Smooth muscle cell of the brain vasculature (primary cell): Measurements from ENCODE around the gene TMPRSS15.

Source experiments
- DNase-seq: peaks from one replicate; pipeline ENCODE4 v3.0.0-alpha.2; 2012; ENCODE audit warnings: low read depth, low spot score

The TMPRSS15 gene

DNA sequence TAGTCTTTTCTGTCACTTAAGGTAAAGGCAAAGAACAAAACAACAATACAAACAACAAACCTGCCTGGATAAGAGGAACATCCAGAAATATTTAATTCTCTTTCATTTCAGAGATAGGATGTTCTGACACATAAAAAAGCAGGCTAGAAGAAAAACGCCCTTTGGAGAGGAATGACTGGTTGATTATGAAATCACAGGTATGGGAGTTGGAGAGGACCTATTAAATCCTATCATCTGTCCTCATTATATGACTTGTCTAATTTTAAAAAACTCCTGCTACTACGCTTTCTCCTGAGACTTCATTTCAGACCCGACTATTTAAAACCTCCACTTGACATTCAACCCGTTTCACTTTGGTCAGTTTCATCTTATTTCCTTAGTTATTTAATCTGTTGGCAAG lies 54.1 kb downstream of the TMPRSS15 start:
- no peak for DNase-seq

DNA sequence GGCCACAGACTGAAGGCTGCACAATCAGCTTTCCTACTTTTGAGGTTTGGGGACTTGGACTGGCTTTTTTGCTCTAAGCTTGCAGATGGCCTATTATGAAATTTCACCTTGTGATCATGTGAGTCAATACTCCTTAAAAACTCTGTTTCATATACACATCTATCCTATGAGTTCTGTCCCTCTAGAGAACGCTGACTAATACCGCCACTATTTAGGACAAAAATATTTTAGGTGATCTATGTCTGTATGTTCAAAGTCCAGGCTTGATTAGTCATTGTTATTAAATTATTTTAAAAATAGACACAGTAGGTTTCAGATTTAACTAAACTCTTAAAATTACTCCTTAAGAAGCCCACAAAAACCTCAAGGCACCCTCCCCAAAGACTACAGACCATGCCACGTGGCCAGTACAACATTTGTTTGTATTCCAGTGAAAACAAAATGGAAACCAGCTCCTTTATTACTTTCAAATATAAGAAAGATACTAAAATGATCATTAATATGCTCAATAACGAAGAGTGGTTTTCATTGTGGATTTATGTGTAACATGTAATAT lies 63.1 kb downstream of the TMPRSS15 start:
- DNase-seq: no peak

DNA sequence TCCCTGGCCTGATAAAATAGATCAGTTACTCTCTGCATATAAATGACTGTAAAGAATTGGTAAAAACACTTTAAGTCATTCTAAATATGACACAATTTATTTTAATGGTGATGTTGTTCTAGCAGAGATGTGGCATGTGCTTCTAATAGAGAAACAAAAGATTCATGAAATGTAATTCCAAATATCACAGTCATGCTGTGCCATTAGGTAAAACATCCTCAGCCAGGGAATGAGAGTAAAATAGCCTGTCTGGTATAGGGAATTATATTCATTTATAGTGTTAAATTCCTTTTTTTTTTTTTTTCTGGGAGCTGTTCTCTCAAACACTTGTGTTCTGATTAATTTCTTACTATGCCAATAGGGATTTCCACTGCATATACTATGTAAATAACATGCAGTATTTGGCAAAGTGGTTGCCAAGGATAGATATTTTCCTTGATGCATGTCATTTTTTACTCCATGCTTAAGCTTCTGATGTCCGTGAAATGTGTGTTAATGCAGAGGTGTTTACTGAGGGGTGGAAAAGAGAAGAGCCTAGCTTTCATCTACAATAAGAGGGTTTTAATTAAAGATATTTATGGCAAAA lies 67.8 kb downstream of the TMPRSS15 start:
- no peak for DNase-seq

DNA sequence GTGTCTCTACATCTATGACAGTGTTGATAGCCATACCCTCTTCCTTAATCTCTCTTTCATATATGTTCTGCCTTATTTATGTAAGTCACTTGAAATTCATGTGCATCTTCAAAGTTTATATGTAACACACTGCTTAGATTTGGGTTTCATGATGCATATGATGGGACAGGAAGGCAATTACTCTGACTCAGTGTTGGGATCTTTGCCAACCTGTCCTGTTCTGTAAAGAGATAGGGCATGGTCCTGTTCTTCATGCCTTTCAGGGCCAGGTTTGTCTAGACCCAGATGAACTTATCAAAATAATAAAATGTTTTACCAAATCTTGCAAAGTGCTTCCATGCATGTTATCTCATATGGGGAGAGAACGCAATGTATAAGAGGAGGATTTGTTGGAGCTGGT lies 69.5 kb downstream of the TMPRSS15 start:
- DNase-seq: no peak

DNA sequence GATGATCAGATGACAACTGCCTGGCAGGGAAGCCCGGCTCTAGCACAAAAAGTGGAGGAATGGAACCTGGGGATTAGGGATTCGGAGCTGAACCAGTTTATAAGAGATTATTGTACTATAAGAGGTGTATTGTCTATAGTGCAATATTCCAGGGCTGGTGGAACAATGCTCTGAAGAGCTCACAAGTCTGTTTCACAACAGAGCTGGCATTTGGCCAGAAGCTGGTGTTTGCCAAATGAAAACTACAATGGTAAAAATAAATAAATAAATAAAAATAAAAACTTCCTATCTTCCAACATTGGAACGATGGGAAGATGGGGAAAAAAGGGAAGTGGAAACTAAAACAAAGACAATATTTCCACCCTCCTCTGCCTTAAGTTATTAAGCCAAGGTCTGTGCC lies 85.4 kb downstream of the TMPRSS15 start:
- DNase-seq: no peak

DNA sequence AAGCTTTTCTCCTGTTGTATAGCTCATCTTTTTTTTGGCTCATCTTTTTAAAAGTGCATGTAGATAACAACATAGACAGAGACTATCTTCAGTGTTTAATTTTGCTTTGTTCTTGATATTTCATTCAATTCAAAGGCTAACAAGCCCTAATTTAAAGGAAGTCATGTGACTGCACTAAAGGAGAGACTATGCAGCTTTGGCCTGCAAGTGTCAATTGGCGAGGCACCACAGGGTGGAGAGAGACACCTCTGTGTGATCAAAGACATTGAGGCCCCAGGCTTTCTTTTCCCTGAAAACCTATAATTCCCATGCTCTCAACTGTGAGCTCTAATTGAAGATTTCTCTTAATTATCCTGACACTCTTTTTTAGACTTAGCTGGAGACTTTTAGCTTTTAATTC lies 105.4 kb downstream of the TMPRSS15 start:
- DNase-seq: no peak

DNA sequence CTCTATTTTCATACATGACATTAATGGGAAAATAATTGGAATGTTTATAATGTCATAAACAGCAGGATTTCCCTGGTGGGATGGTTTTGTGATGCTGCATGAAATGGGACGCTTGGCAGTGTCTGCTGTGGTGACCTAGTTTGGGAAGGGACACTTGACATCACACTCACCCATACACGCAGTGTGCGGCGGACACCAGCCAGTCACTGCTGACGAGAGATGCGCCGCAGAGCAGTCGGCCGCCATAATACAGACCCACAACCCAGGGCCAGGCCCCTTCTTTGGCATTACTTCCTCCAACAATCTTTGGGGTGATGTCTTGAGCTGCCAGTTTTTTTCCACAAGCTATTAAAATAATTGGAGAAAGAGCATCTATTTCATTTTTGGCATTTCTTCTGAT lies 109.5 kb downstream of the TMPRSS15 start:
- no peak for DNase-seq

DNA sequence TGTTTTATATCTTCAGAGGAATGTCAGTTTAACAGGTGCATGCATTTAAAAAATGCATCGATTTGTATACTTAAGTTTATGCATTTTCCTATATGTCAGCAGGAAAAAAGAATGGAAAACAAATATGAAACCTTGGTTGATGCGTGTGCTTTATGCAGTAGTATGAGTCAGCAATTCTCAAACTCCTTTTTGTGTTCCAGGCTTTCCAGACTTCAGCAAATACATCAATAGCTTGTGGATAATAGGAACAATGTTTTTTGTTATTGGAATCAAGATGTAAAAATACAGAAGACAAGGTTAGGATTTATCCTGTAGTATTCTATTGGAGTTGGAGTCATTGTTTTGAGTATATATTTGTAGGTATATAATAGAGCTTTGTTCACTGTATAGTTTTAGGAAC lies 113.7 kb downstream of the TMPRSS15 start:
- DNase-seq: no peak

DNA sequence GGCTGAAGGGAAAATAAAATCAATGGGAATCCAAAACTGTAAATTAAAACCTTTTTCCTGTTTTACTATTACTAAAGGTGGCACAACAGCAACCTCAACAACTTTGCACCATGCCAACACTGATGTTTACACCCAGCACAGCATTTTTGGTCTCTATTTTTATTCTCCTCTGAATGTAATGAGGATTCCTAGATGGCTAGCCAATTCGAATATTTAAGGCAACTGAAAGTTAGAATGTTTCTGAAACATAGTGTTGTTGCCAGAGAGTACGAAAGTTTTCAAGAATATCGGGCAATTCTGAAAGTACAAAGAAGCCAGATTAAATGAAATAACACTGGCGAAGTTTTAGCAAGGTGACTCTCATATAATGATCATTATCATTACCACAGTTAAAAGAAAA lies 118.2 kb downstream of the TMPRSS15 start:
- DNase-seq: no peak

DNA sequence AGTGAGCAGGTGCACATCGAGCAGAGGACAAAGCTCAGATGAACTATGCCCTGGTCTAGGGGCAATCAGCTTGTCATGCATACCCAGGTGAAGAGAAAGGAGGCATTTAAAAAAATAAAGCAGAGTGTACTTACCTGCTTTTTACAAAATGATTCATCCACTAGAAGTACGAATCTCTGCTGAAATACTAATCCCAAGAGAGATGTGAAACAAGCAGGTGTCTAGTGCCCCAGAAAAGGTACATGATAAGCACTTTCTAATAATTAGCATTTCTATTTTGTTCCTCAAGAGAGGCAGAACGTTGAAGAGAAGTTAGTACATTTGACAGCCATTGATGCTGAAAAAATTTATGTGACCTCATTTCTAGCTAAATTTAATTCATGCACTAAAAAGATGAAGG lies 127.8 kb downstream of the TMPRSS15 start:
- no peak for DNase-seq

DNA sequence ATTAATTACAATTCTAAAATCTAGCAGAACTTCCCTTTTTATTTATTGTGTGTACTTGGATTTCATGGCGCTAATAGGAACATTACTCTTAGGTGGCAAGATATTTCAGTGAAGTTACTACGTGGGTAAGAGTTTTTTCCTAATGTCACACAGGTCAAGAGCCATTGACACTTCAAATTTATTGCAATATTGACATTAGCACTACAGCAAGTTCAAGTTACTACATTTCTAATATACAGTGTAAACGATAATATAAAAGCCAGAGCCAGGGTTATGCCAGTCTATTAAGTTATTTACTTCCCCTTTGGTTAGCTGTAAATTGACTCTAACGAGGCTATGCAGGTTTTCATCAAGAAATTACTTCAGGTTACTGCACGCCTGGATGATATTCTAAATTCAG lies 129.2 kb downstream of the TMPRSS15 start:
- no peak for DNase-seq

DNA sequence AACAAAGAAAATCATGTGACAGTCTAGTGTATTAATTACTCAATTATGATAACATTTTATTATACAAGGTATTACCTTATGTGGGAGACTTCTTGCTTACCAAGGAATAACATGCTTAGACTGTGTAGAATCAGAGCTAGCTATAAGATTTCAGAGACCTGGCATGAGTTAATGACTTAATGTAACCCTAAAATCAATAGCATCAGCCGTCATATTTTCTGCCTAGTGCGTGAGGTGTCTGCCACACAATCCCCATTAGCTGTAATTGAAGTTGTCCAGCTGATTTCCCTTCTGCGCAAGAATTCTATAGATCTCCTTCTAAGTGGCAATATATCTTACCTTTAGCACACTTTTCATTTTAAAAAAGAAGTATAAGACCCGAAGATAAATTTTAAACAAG lies 130.2 kb downstream of the TMPRSS15 start:
- no peak for DNase-seq

DNA sequence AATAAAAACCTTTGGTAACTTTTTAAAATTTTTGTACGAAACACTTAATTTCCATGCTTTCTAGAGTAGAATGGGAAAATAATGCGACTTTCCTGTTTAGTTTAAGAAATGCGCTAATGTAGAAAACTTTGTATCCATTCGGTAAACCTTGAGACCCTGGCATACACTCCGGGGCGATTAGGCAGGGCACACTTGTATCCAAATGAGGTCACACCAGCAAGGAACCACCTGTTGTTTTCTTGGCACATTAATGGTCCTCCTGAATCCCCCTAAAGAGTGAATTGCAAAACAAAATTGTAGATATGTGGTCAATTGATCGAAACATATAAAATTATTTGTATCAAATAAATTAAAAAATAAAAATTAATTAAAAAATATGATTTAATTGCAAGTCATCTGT lies 133.7 kb downstream of the TMPRSS15 start:
- DNase-seq: no peak

DNA sequence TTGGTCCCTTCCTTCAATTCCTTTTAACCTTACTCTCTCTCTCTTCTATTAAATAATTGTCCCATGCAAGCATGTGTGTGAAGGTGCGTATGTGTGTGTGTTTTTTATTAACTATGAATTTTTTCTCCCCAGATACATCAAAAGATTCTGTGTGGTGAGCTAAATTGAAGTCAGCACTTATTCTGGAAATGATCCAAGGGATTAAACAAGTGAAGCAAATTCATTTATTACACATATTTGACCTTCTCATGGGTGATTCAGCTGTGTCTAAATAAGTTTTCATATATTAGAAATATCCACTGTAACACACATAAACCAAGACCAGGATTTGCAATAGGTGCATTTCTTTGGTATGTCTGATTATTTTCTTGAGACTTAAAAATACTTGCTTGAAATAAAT lies 134.7 kb downstream of the TMPRSS15 start:
- no peak for DNase-seq

DNA sequence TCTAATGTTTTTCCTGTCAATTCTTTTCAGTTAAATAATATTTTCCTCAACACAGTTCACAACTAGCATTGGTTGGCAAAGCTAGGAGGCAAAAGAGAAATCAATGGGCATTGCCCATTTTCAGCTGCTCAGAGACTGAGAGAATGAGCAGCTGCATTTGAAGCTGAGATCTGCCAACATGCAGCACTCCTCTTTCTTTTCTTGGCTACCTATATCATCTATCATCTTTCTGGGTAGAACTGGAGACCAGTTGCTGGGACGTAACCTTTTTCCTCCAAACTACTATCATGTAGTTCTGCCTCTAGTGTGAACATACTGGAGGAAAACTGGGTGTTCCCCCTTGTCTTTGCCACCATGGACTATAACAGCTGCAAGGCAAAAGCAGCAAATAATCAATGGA lies 136.1 kb downstream of the TMPRSS15 start:
- no peak for DNase-seq

DNA sequence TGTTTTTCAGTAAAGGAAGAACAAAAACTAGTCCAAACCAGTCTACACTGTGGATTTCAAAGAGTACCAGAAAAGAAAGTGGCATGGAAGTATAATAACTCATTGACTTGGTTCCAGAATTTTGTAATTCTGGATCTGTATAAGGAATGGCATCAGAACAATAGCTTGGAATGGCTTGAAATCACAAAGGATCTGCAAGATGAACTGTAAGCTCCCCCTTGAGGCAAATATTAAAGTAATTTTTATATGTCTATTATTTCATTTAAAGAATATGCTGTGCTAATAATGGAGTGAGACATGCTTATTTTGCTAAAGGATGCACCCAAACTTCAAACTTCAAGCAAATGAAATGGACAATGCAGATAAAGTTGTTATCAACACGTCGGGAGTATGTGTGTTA lies 137.6 kb downstream of the TMPRSS15 start:
- no peak for DNase-seq

DNA sequence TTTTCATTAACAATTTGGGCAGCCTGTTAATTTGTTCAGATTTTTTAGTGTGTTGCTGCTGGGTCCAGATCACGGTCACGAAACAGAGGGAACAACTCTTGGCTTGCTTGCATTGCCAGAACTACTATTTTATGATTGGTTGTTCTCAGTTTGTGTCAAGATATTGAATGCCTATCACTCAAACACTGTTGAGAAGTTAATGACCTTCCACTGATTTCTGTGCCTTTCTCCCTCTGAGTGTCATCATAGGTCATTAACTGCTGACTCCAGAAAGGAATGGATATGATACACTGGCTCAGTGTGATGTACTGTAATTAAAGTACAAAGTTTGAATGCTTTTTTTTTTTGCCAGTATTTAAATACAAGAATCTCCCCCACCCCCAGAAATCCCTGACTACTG lies 149.8 kb downstream of the TMPRSS15 start:
- no peak for DNase-seq

DNA sequence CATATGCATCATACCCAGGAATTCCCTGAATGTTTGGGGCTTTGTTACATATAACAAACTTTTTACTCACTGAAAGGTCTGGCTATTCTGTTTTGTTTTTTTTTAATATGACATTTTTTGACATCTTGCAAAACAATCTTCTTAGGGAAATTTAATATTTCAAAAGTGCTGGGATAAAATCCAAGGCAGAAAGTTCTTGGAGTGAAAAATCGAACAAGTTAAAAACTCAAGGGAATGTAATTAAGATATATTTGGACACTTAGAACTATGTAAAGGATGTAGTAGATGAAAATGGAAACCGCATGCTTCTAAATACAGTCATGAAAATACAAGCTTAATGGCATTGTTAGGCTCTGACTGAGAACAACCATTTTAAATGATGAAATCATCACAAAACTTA lies 150.4 kb downstream of the TMPRSS15 start:
- DNase-seq: no peak

DNA sequence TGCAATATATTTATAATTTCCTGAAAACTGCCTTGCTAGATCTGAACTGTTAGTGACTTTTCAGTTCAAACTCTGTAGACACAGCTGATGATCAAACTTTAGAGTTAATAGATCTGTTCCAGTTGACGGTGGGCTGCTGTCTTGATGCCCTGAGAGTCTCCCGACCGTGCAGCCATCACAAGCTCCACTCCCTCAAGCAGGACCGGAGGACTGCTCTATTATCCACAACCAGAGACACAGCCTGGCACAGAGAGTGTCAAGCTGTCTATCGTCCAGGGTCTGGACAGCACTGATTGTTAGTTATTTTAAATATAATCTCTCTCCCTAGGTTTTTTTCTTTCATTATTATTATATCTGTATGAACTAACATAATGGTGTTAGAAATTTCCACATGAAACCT lies 150.9 kb downstream of the TMPRSS15 start:
- DNase-seq: no peak

DNA sequence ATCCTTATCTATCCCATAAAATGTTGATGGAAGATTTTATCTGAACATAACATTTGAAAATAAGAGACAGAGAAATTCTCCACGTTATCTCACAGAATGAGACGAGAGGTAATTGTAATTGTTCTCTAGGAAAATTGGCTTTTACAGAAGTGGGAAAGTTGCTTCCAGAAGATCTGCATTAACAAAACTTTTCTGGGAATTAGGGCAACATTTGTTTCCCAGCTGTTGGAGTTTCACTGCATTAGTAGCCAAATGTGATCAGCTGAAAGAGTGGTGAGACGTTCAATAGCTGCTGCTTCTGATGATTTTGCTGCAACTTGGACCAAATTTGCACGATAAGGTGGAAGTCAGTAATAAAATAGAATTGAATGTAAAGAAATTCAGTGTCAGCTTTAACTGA lies 151.3 kb downstream of the TMPRSS15 start:
- no peak for DNase-seq

DNA sequence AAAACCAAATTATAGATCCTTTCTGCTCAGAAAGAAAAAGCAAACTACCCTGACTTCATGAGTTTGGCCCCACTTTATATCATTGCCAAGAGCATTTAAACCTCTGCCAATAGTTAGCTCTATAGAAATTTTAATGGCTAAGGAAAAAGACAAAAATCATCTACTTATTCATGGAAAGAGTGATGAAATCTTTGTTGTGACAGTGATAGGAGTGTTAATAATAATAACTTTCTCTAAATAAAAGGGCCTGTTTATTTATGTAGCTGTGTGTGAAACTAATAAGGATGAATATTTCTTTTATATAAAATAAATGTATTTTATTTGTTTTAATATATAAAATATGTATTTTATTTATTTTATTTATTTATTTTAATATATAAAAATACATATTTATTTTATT lies 152.5 kb downstream of the TMPRSS15 start:
- DNase-seq: no peak

DNA sequence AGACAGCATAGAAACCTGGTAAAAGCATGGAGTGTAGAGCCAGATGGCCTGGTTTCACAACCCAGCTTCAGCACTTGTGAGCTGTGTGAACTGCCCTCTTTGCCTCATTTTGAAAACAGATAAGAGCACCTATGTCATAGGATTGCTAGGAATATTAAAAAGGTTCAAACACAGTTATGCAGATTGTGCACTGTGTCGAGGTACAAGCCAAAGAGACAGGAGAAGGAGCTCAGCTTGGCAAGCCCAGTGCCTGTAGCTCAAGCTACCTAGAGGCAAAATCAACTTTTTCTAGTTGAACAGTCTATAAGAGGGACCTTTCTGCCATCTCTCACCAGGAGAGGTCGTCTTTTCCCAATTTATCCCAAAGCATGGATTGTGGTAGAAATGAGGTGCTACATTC lies 153.9 kb downstream of the TMPRSS15 start:
- no peak for DNase-seq

DNA sequence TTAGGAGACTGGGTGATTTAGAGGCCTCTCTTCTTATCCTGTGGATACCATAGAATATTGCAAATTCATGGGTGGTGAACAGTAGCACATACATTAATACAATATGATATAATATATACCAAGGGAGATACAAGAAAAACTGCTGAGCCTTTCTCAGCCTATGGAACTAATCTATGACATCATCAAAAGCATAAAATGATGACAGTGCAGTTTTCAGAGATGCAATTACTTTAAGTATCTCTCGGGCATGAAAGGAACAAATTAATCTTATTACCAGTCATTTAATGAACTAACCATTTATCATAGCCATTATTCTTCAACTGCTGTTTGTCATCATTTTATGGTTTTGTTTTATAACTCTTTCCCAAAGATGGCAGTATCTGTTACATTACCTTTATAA lies 155.4 kb downstream of the TMPRSS15 start:
- DNase-seq: no peak

DNA sequence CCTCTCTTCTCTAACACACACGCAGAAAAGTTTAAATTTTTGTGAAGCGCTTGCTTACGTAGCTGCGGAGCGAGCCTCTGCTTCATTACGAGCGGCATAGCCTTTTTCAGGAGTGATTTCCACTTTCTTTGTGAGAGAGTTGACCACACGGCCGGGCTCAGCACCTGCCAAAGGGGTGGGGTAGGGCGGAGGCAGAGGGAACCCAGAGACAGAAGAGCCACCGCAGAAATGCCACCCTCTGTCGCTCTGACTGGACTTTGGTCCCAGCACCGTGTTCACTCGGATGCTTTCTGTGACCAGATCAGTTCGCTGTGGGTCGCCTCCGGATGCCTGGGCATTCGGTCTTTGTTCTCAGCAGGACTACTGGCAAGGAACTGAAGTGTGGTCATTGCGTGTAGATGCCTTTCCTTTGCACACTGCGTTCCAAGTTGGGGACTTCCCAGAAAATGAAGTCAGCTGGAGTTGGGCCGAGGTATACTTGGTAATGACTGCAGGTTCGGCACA lies 158.1 kb downstream of the TMPRSS15 start:
- no peak for DNase-seq
